Loucy (cell line): Measurements from ENCODE around the gene CRYM.

ENCODE experiments used
- CTCF ChIP-seq: fragments of 200-600 bp; sonication (generic); conservative IDR thresholded peaks from 2 replicates; pipeline ENCODE4 v1.5.1; 2014; ENCODE audit warnings: mild to moderate bottlenecking, antibody characterized with exemption, low read length
- EZH2phosphoT487 ChIP-seq: fragments of 200-600 bp; IDR thresholded peaks from 2 replicates; pipeline ENCODE4 v1.6.1; 2018; ENCODE audit warnings: antibody characterized with exemption, mild to moderate bottlenecking, moderate library complexity, borderline replicate concordance

GRCh38 chr16:21314339-21314738, 36.2 kb upstream of the CRYM start:
- no peak for TF ChIP-seq CTCF
- no peak for TF ChIP-seq EZH2phosphoT487
